HCT116 (cell line): Measurements from ENCODE around the gene ZNF575. TPM values are rescaled to one million over a fixed set of nuclear protein-coding genes. Genes with fewer than 3 reads are reported as not detected.

ENCODE experiments used
- ATAC-seq: fragments of 200-7000 bp; cut with Tn5 transposase; 2 replicates; pipeline ENCODE4 v1.9.1; 2020; ENCODE audit warnings: mild to moderate bottlenecking, moderate library complexity
- BruUV-seq: library from RNA; stranded (reverse); fragments of 400-500 nt; replicated peaks from 2 replicates; lab custom pipeline; 2021; lab: Mats Ljungman, UMichigan
- CTCF ChIA-PET: fragments of 300-600 bp; sonication (Branson Sonifier 250); formaldehyde crosslinking; loops from one replicate; lab custom pipeline; 2021; ENCODE audit warnings: antibody characterized with exemption; lab: Charles Lee
- POLR2A ChIA-PET: fragments of 300-600, 350-600 bp; sonication (Branson Sonifier 250); formaldehyde crosslinking; loops from one replicate; lab custom pipeline; 2021; ENCODE audit warnings: antibody characterized with exemption; lab: Charles Lee
- RAD21 ChIA-PET, 2 experiments: fragments of 300-600 bp; sonication (Branson Sonifier 250); formaldehyde crosslinking; loops; one replicate each; lab custom pipeline; 2023; ENCODE audit warnings: low total read pairs in 2 of 2; ENCODE audit not compliant: uncharacterized antibody in 2 of 2, unreplicated experiment in 2 of 2, low non-redundant PET in 1 of 2; lab: Charles Lee
- DNase-seq: peaks from one replicate; pipeline ENCODE4 v3.0.0-alpha.2; 2010; ENCODE audit warnings: low read depth, low spot score
- H2AFZ ChIP-seq: fragments of 200-600 bp; shearing (Covaris generic), sonication (generic); 2 replicates; pipeline ENCODE4 v1.6.1; 2017; ENCODE audit warnings: low read depth, mixed run types, mixed read lengths, antibody characterized with exemption, low read length; ENCODE audit not compliant: poor library complexity, severe bottlenecking
- H3K27ac ChIP-seq: 2 replicates; pipeline ENCODE4 v1.5.1; 2012; ENCODE audit warnings: low read depth, low read length
- H3K27me3 ChIP-seq: fragments of 200-600 bp; sonication (generic); 2 replicates; pipeline ENCODE4 v1.6.1; 2016; ENCODE audit warnings: mixed run types, low read length, mixed read lengths; ENCODE audit not compliant: insufficient read depth
- H3K36me3 ChIP-seq, 2 experiments: fragments of 200-500 bp in 1 of 2; fragments of 200-600 bp in 1 of 2; sonication (Bioruptor generic) in 1 of 2; sonication (generic) in 1 of 2; 2 replicates each; pipeline versions ENCODE4 v1.5.1 to v1.6.1; 2014 to 2016; ENCODE audit warnings: low read length in 2 of 2, inconsistent platforms in 1 of 2, mixed read lengths in 1 of 2, mixed run types in 1 of 2; ENCODE audit not compliant: insufficient read depth in 2 of 2, control insufficient read depth in 1 of 2
- H3K4me1 ChIP-seq, 2 experiments: fragments of 200-600 bp in 1 of 2; sonication (generic) in 1 of 2; 2 replicates each; pipeline versions ENCODE4 v1.5.1 to v1.6.1; 2012 to 2017; ENCODE audit warnings: low read length in 2 of 2, inconsistent platforms in 1 of 2, mild to moderate bottlenecking in 1 of 2, mixed read lengths in 1 of 2, mixed run types in 1 of 2, moderate library complexity in 1 of 2; ENCODE audit not compliant: insufficient read depth in 2 of 2, control insufficient read depth in 1 of 2
- H3K4me2 ChIP-seq: fragments of 200-600 bp; sonication (generic); 2 replicates; pipeline ENCODE4 v1.6.1; 2017; ENCODE audit warnings: mixed run types, low read length, mixed read lengths
- H3K4me3 ChIP-seq, 2 experiments: fragments of 200-600 bp in 1 of 2; sonication (generic) in 1 of 2; replicated peaks in 1 of 2; 2 replicates each; pipeline ENCODE4 v1.5.1; 2011 to 2016; ENCODE audit warnings: low read length in 2 of 2, control low read depth in 1 of 2, low read depth in 1 of 2, mild to moderate bottlenecking in 1 of 2, mixed read lengths in 1 of 2, mixed run types in 1 of 2
- H3K79me2 ChIP-seq: fragments of 200-600 bp; sonication (generic); 2 replicates; pipeline ENCODE4 v1.6.1; 2017; ENCODE audit warnings: mild to moderate bottlenecking, mixed run types, low read length, moderate library complexity, mixed read lengths; ENCODE audit not compliant: insufficient read depth
- H3K9ac ChIP-seq: fragments of 200-600 bp; sonication (generic); 2 replicates; pipeline ENCODE4 v1.6.1; 2016; ENCODE audit warnings: low read length, mixed read lengths
- H3K9me2 ChIP-seq: fragments of 200-600 bp; sonication (generic), shearing (Covaris generic); 2 replicates; pipeline ENCODE4 v1.6.1; 2017; ENCODE audit warnings: mixed run types, mild to moderate bottlenecking, moderate library complexity; ENCODE audit not compliant: insufficient read depth
- H3K9me3 ChIP-seq, 2 experiments: fragments of 200-500 bp in 1 of 2; fragments of 200-600 bp in 1 of 2; sonication (Bioruptor generic) in 1 of 2; sonication (generic) in 1 of 2; 2 replicates each; pipeline ENCODE4 v1.6.1; 2014 to 2017; ENCODE audit warnings: low read length in 2 of 2, mixed read lengths in 2 of 2, inconsistent platforms in 1 of 2, low read depth in 1 of 2, mild to moderate bottlenecking in 1 of 2, mixed run types in 1 of 2, moderate library complexity in 1 of 2; ENCODE audit not compliant: control insufficient read depth in 1 of 2, insufficient read depth in 1 of 2
- H4K20me1 ChIP-seq: fragments of 200-600 bp; sonication (generic), shearing (Covaris generic); 2 replicates; pipeline ENCODE4 v1.6.1; 2017; ENCODE audit warnings: mixed run types, mild to moderate bottlenecking, moderate library complexity; ENCODE audit not compliant: insufficient read depth
- JUND ChIP-seq: IDR thresholded peaks from 2 replicates; pipeline ENCODE4 v1.6.1; 2012
- RAD21 ChIP-seq: IDR thresholded peaks from 2 replicates; pipeline ENCODE4 v1.6.1; 2012; ENCODE audit warnings: low read depth, mild to moderate bottlenecking
- REST ChIP-seq: IDR thresholded peaks from 2 replicates; pipeline ENCODE4 v1.6.1; 2012; ENCODE audit warnings: low read depth
- SIN3A ChIP-seq: IDR thresholded peaks from 2 replicates; pipeline ENCODE4 v1.6.1; 2012; ENCODE audit warnings: low read depth
- intact Hi-C: fragments of 100-400 bp; cut with micrococcal nuclease; formaldehyde crosslinking; loops from 2 replicates; pipeline ENCODE4 v1.10.0; 2022
- total RNA-seq: library from RNA; stranded (reverse); gene quantifications from one replicate; pipeline ENCODE4 v1.2.1, GENCODE V29; 2021; ENCODE audit not compliant: unreplicated experiment
- TF ChIP-seq, protein P1 (sequence below): IDR thresholded peaks from 2 replicates; pipeline ENCODE4 v1.6.1; 2012
- TF ChIP-seq, protein P2 (sequence below), 3 experiments: fragments of 200-600 bp in 1 of 3; sonication (generic) in 1 of 3; IDR thresholded peaks in 2 of 3; conservative IDR thresholded peaks in 1 of 3; 2 replicates each; pipeline ENCODE4 v1.5.1; 2012 to 2017; ENCODE audit warnings: low read depth in 2 of 3, low read length in 2 of 3, antibody characterized with exemption in 1 of 3, borderline replicate concordance in 1 of 3, control low read depth in 1 of 3, mild to moderate bottlenecking in 1 of 3, mixed read lengths in 1 of 3, mixed run types in 1 of 3, moderate library complexity in 1 of 3; ENCODE audit not compliant: insufficient read depth in 1 of 3

Gene ZNF575
- total RNA-seq, 1 experiment from 2014 or later = 1.9 TPM

GRCh38 chr19:43554317-43554895 is 21.4 kb downstream of the ZNF575 start (continued):
- TF ChIP-seq, protein P1, sequence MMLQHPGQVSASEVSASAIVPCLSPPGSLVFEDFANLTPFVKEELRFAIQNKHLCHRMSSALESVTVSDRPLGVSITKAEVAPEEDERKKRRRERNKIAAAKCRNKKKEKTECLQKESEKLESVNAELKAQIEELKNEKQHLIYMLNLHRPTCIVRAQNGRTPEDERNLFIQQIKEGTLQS = no peak
- TF ChIP-seq JUND = no peak
- TF ChIP-seq, protein P2, sequence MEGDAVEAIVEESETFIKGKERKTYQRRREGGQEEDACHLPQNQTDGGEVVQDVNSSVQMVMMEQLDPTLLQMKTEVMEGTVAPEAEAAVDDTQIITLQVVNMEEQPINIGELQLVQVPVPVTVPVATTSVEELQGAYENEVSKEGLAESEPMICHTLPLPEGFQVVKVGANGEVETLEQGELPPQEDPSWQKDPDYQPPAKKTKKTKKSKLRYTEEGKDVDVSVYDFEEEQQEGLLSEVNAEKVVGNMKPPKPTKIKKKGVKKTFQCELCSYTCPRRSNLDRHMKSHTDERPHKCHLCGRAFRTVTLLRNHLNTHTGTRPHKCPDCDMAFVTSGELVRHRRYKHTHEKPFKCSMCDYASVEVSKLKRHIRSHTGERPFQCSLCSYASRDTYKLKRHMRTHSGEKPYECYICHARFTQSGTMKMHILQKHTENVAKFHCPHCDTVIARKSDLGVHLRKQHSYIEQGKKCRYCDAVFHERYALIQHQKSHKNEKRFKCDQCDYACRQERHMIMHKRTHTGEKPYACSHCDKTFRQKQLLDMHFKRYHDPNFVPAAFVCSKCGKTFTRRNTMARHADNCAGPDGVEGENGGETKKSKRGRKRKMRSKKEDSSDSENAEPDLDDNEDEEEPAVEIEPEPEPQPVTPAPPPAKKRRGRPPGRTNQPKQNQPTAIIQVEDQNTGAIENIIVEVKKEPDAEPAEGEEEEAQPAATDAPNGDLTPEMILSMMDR (IDR thresholded peaks at IDR 0.05 in 2 of 3, conservative IDR thresholded peaks at IDR 0.05 in 1 of 3; ENCODE audit: borderline replicate concordance in 1 of 3, insufficient read depth in 1 of 3, low read depth in 2 of 3, low read length in 2 of 3) = no peak
- TF ChIP-seq, all 23 proteins: peak for 0

GRCh38 chr19:43555185-43555770 is 22.3 kb downstream of the ZNF575 start:
- Histone ChIP-seq H4K20me1 (no peaks in the 10 kb centered on the region), H3K9me2 (no peaks in the 10 kb centered on the region), H3K9ac (no peak overlapping the region), H3K36me3 (peaks cover 5 to 10% of the 10 kb centered on the region in 2 experiments; a peak in 3 of 4 replicates), H3K4me1 (no peaks in the 10 kb centered on the region), H3K79me2 (no peaks in the 10 kb centered on the region), H3K9me3 (no peaks in the 10 kb centered on the region), H2AFZ (no peak overlapping the region), H3K27me3 (no peaks in the 10 kb centered on the region), H3K4me2 (no peak overlapping the region), H3K27ac (no peak overlapping the region), H3K4me3 (no peak overlapping the region)
- ChIA-PET RAD21 (interaction anchor here (1.0 to 1.3 kb wide), 3 partner anchors 39 to 113 kb away, joined by 3 to 4 read pairs (median 3); no protein-coding TSS in a partner anchor), CTCF (interaction anchor here (0.6 to 3.2 kb wide), 16 partner anchors 10 to 254 kb away, joined by 3 to 20 read pairs (median 5); partner anchors contain the start of genes IRGQ, PINLYP, XRCC1 and ZNF575), POLR2A (no interaction called here)
- ATAC-seq (peak; percentile 92), DNase-seq (no peak)
- intact Hi-C loops = no loop called here
- BruUV-seq = no TSS peak
- no peak for TF ChIP-seq SIN3A
- peak; percentile 58 for TF ChIP-seq RAD21
- TF ChIP-seq, protein P2 (IDR thresholded peaks at IDR 0.05 in 2 of 3, conservative IDR thresholded peaks at IDR 0.05 in 1 of 3; ENCODE audit: borderline replicate concordance in 1 of 3, insufficient read depth in 1 of 3, low read depth in 2 of 3, low read length in 2 of 3) = peak; percentile 55 to 95 (median 88)
- TF ChIP-seq REST = no peak
